NK-92 treated with Interleukin-12 subunit alpha and Interleukin-12 subunit beta, amount 100 ng/mL, for 24 hours (cell line): ENCODE results near the gene HYDIN.

Experiments used
- DNase-seq: peaks from one replicate; lab custom pipeline; 2025; lab: John Stamatoyannopoulos, UW

HYDIN gene

GRCh38 chr16:70766176-70766575 lies 464.3 kb downstream of the HYDIN start:
- no peak for DNase-seq

- DNase-seq, result no peak
Measured at GRCh38 chr16:70765491-70765890, 465.0 kb downstream of the HYDIN start.

- no peak for DNase-seq
Measured at GRCh38 chr16:70764632-70765031, 465.9 kb downstream of the HYDIN start.

- no peak for DNase-seq
Measured at GRCh38 chr16:70760221-70760620, 470.3 kb downstream of the HYDIN start.

- no peak for DNase-seq
Measured at GRCh38 chr16:70759666-70760065, 470.9 kb downstream of the HYDIN start.

- no peak for DNase-seq
Measured at GRCh38 chr16:70758786-70759185, 471.7 kb downstream of the HYDIN start.
